Neural cell (in vitro differentiated cells): ENCODE data around the gene CTNNB1.

Source experiments
- CTCF ChIP-seq: fragments of 450-650 bp; IDR thresholded peaks from 2 replicates; pipeline ENCODE4 v1.5.1; 2014; ENCODE audit warnings: antibody characterized with exemption, mild to moderate bottlenecking, moderate library complexity; ENCODE audit not compliant: poor library complexity, severe bottlenecking
- EZH2 ChIP-seq: fragments of 200-600, 300-800 bp; shearing (Covaris generic), sonication (generic); IDR thresholded peaks from 2 replicates; pipeline ENCODE4 v1.6.1; 2014; ENCODE audit warnings: antibody characterized with exemption, low read length, borderline replicate concordance, mild to moderate bottlenecking; ENCODE audit not compliant: insufficient read depth, poor library complexity, severe bottlenecking
- MXI1 ChIP-seq: fragments of 450-650 bp; conservative IDR thresholded peaks from 2 replicates; pipeline ENCODE4 v1.6.1; 2014; ENCODE audit warnings: antibody characterized with exemption, mild to moderate bottlenecking; ENCODE audit not compliant: poor library complexity, severe bottlenecking
- RAD21 ChIP-seq: fragments of 450-650 bp; conservative IDR thresholded peaks from 2 replicates; pipeline ENCODE4 v1.6.1; 2014; ENCODE audit warnings: antibody characterized with exemption, mild to moderate bottlenecking, moderate library complexity
- SMC3 ChIP-seq: fragments of 450-650 bp; conservative IDR thresholded peaks from 2 replicates; pipeline ENCODE4 v1.6.1; 2014; ENCODE audit warnings: antibody characterized with exemption, mild to moderate bottlenecking, moderate library complexity; ENCODE audit not compliant: poor library complexity
- TAF1 ChIP-seq: IDR thresholded peaks from 2 replicates; pipeline ENCODE4 v1.6.1; 2012; ENCODE audit warnings: low read depth

GRCh38 chr3:41260063-41260450, 60.8 kb downstream of the CTNNB1 start:
- TF ChIP-seq CTCF (no peak), SMC3 (no peak), TAF1 (no peak), EZH2 (no peak), MXI1 (no peak), RAD21 (no peak)
